ENCODE data around the gene TEX51.

The TEX51 gene

DNA sequence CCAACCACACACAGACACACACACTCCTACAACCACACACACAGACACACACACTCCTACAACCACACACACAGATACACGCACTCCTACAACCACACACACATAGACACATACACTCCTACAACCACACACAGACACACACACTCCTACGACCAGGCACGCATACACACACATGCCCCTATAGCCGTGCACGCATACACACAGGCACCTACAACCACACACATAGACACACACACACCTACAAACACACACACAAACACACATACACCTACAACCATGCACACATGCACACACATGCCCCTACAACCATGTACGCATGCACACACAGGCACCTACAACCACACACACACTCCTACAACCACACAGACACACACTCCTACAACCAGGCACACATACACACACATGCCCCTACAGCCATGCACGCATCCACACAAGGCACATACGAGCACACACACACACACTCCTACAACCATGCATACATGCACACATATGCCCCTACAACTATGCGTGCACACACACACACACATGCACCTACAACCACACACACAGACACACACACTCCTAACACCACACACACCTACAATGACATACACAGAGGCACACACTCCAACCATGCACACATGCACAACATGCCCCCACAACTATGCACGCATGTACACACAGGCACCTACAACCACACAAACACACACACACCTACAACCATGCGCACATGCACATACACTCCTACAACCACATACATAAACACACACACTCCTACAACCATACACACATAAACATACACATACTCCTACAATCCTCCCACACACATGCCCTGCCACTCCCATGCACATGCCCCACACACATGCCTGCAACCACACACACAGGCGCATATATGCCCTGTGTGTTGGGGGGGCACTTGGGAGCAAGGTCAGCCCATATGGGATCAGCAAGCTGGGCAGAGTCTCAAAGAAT is 19.1 kb upstream of the TEX51 start:
- no peak for DNase-seq

DNA sequence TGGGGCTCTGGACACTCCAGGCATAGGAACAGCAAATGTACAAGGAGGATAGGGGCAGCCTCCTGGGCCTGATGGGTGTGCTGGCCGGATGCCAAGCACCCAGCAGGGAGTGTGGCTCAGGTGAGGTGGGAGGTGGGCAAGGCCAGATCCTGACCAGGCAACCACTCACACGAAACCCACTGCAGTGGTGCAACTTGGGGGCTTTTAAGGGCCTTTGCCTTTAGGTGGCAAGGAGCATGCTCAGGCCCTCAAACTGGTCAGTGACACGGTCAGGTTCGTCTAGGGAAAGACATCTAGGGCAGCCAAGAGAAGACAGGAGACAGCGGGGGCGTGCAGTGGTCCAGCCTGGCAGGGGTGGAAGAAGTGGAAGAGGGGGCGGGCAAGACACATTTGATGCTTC is 18.4 kb upstream of the TEX51 start:
- no peak for DNase-seq

- no peak for DNase-seq
Observed at GRCh38 chr2:126880817-126881216, 17.9 kb upstream of the TEX51 start.

- no peak for DNase-seq
Observed at GRCh38 chr2:126881591-126881990, 17.1 kb upstream of the TEX51 start.

- no peak for DNase-seq
Observed at GRCh38 chr2:126882181-126882580, 16.5 kb upstream of the TEX51 start.

DNA sequence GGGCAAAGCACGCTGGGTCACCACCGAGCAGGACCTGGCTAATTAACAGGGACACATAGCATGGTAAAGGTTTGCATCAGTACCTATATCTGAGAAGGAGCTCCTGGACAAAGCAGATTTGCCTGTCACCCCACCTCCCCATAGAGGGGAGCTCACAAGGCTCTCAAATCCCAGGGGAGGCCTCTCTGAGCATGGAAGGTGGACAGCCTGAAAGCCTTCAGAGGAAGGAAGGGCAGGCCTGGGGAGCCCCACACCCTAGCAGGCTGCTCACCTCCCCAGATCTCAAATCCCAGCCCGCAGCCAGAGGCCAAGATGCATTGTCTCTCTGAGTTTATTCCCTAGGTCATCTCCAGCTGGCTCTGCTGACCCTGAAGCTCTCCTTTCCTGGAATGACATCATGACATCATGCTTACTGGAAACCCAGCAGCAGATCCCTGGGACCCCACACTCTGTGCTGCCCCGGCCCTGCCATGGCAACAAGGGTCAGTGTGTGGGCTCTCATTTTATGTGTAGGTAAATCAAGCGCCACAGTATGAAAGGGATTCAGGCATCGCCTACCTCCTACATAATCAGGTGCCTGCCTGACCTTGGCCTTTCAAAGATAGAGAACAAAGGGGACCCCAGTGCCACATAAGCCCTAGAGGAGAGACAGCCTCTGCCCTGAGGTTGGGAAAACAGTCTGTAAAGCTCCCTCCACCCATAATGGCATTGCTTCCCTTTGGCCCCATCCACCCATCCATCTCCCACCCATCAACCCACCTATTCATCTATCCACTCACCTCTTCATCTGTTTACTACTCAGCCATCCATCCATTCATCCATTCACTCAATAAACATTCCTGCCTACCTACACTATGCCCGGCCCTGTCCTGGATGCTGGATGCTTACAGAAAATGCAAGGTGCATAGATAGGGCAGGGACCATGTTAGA is 15.7 kb upstream of the TEX51 start:
- no peak for DNase-seq

DNA sequence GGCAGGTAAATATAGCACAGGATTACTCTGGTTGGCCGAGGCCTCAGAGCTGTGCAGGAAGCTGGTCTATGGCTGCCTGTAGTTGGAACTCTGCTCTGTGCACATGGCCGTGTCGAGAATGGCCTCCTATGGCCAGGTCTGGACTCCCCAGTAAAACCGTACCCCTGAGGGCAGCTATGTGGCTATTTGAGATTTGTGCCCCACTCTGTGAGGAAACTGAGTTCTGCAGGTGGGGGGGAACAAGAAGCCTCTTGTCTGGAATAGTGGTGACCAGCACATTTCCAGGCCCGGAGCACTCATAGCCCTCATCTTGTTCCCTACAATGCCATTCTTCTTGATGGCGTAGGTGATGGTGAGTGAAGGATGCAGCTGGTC is 15.0 kb upstream of the TEX51 start:
- DNase-seq, result no peak

GRCh38 chr2:126884861-126885750 is 13.6 kb upstream of the TEX51 start:
- DNase-seq, result no peak

DNA sequence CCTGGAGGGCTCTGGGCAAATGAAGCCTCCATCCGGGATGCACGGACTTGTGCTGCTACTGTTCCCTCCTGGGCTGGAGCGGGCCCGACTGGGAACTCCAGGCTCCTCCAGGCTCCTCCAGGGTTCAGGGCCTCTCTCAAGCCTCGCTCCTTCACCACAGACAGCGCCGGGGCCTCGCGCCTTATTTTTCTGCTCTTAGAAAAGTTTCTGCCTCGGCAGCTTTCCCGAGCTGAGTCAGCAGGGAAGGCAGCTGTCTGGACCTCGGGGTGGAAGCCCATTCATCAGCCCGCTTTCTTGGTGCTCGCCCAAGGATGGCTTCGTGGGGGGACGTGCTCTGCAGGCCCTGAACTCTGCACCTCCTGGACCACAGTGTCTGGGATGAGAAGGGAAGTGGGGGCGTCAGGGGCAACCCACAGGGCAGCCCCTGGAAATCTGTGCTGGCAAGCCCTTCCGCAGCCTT is 12.9 kb upstream of the TEX51 start:
- peak in 2 of 3 donors; percentile 3 for DNase-seq

- peak; percentile 64 to 88 (median 73) for DNase-seq
Observed at GRCh38 chr2:126886211-126886915, 12.3 kb upstream of the TEX51 start.

DNA sequence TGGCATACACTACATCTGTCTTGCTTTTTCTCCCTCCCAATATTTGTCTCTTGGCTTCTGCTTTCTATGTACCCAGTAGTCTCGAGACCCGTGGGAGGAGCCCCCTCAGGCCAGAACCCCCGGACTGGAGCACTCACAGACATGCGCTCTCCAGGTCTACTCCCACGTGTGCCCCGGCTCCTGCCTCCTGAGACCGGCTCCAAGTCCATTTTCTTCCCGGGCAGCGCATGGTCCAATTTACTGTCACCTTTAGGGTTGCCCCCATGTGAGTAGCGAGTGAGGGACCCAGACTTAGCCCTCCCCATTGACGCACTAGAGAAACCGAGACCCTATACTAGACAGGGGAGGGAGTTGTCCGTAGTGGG is 11.8 kb upstream of the TEX51 start:
- no peak for DNase-seq

DNA sequence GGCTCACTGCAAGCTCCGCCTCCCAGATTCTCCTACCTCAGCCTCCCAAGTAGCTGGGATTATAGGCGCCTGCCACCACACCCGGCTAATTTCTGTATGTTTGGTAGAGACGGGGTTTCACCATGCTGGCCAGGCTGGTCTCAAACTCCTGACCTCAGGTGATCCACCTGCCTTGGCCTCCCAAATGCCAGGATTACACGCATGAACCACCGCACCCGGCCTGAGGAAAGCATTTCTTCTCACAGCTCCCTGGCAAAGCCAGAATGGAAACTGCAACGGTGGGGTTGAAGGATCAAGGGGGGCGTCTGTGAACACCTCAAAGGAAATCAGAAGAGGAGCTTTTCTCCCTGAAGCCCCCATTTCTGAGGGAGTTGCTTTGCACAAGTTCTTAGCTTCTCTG is 11.2 kb upstream of the TEX51 start:
- no peak for DNase-seq

GRCh38 chr2:126888046-126888445 is 10.6 kb upstream of the TEX51 start:
- DNase-seq, result no peak

DNA sequence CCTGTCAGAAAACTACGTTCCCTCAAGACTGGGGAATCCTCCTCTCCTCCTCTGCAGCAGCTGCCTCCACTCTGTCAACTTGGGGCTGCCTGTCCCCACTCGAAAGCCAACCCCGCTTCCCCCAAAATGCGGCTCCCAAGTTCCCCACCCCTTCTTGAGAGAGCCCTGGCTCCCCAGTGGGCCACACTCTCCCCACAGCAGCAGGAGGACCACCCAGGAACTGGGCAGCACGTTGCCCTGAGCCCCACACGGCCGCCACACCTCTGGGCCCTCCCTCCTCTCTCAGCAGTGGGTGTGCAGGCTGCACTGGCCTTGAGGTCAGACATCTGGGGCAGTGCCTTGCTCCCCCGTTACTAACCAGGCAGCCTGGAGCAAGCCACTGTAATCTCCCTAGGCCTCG is 9.6 kb upstream of the TEX51 start:
- no peak for DNase-seq

- no peak for DNase-seq
Observed at GRCh38 chr2:126889496-126890135, 9.1 kb upstream of the TEX51 start.

DNA sequence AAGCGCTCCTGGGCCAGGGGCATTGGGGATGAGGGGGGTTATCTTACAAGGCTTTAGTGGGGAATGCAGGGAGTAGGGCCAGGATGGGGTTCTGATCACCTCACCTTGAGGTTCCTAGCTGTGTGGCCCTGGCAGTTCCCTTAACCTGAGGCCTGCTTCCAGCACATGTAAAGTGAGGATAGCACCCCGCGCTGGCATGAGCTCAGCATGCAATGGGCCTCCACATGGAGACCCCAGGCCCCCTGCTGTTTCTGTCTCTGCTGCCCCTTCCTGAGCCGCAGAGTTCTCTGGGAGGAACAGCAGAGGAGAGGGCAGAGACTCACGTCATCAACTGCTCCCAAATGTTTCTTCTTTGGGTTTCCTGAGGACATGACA is 8.6 kb upstream of the TEX51 start:
- no peak for DNase-seq

DNA sequence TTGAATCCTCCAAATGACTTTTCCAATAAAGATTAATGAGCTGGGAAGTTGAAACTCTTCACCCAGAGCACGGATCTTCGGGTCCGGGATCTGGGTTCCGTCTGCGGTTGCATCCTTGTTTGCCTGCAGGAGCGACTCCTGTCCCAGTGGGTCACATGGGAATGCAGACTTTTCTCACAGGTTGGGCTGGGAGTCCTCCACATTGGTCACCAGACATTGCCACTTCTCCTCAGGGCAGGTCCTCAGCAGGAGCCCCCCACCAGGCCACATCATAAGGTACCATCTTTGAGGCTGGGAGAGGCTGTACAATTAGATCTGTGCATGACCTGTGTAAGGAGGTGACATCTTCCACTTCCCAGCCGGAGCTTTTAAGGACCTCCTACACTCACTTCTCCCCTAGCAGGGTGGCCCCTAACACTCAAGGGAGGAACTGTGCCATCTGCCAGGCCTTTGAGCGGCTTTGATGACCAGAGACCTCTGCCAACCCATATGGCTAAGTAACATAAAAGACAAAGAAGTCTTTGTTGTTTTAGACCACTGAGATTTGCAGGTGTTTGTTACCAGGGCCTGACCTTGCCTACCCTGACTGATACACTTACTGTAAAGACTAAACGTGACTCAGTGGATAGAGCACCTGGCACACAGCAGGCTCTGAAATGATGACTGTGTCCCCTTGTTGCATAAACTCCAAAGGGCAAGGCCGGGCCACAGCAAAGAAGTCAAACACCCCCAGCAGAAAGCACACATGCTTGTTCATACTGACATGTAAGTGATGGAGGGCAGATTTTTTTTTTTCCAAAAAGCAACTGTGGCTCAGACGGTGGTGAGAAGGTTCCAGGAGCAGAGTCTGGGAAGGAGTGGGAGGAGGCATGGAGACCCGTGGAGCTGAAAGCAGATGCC is 7.9 kb upstream of the TEX51 start:
- no peak for DNase-seq

- no peak for DNase-seq
Observed at GRCh38 chr2:126891681-126892500, 6.8 kb upstream of the TEX51 start.

DNA sequence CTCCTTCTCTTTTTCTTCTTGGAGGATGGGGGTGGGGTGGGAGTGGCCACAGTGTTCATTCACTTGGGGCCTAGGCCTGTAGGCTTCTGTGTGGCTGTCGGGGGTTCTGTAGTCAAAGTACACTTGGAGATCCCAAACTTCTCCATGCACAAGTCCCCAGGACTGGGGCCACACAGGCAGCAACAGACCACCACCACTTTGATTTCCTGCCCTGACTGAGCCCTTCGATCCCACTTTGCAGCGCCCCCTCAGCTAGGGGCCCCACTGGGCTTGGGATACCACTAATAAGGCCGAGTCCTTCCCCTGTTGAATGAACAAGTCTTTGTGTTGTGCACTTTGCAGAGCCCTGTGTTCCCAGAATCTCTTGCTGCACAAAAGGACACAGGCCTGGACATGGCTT is 5.5 kb upstream of the TEX51 start:
- DNase-seq, result no peak

DNA sequence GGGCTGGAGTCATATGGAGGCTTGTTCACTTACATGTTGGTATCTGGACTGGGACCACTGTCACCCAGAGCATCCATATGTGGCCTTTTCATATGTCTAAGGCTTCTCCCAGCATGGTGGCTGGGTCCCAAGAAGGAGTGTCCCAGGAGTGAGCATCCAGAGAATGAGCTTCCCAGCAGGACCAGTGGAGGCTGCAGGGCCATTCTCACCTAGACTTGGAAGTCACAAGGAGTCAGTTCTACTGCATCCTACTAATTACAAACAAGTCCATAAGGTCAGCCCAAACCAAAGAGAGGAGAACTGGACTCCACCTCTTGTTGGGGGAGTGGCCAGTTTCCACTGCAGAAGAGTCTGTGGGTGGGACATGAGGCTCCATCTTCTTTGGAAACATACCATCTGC is 5.1 kb upstream of the TEX51 start:
- no peak for DNase-seq
